Kidney tubule cell (primary cell): ENCODE measurements around the gene PCP4L1.
"Not testable (repeated sequence)": the region's sequence is repeated elsewhere in the genome, so short reads cannot be mapped to it uniquely, and the experiment has no call there.

Source experiments
- DNase-seq: peaks from one replicate; pipeline ENCODE4 v3.0.0-alpha.2; 2018; ENCODE audit warnings: low spot score

The PCP4L1 gene

GRCh38 chr1:161258439-161259344 lies at the start of gene PCP4L1:
Gene PCP4L1, plus strand, starts transcription at chr1:161258745. Its CDS starts 230 bp downstream, at chr1:161258975.
- peak; percentile 53 for DNase-seq

- peak; percentile 77 for DNase-seq
Observed at GRCh38 chr1:161209790-161210409, 48.6 kb upstream of the PCP4L1 start.

- no peak for DNase-seq
Observed at GRCh38 chr1:161214369-161214768, 44.2 kb upstream of the PCP4L1 start.

GRCh38 chr1:161215076-161215475 lies 43.5 kb upstream of the PCP4L1 start, which contains the start of gene FCER1G:
Gene FCER1G, plus strand, starts transcription at chr1:161215295. Its CDS starts 27 bp downstream, at chr1:161215322.
- DNase-seq, result no peak

GRCh38 chr1:161216945-161217712 lies 41.4 kb upstream of the PCP4L1 start:
- peak; percentile 77 for DNase-seq

- DNase-seq, result no peak
Observed at GRCh38 chr1:161217831-161218230, 40.7 kb upstream of the PCP4L1 start.

GRCh38 chr1:161218301-161219077 lies 40.1 kb upstream of the PCP4L1 start:
- DNase-seq, result no peak

- no peak for DNase-seq
Observed at GRCh38 chr1:161219078-161219892, 39.3 kb upstream of the PCP4L1 start.

GRCh38 chr1:161220002-161220401 lies 38.5 kb upstream of the PCP4L1 start:
- no peak for DNase-seq

GRCh38 chr1:161222175-161223019 lies 36.1 kb upstream of the PCP4L1 start:
- no peak for DNase-seq

- no peak for DNase-seq
Observed at GRCh38 chr1:161223805-161224694, 34.5 kb upstream of the PCP4L1 start.

GRCh38 chr1:161224695-161225087 lies 33.9 kb upstream of the PCP4L1 start:
- not testable (repeated sequence) for DNase-seq

GRCh38 chr1:161225178-161225533 lies 33.4 kb upstream of the PCP4L1 start:
- DNase-seq, result no peak

- peak; percentile 100 for DNase-seq
Observed at GRCh38 chr1:161225534-161226319, 32.8 kb upstream of the PCP4L1 start, which contains the start of gene TOMM40L. Gene TOMM40L, plus strand, starts transcription at chr1:161226060. Its CDS starts 430 bp downstream, at chr1:161226490.

- no peak for DNase-seq
Observed at GRCh38 chr1:161226320-161226711, 32.2 kb upstream of the PCP4L1 start.

GRCh38 chr1:161226759-161227158 lies 31.8 kb upstream of the PCP4L1 start:
- DNase-seq, result no peak

- DNase-seq, result peak; percentile 80
Observed at GRCh38 chr1:161227196-161227871, 31.2 kb upstream of the PCP4L1 start.
